HepG2 (cell line): ENCODE data around the gene RREB1. TPM values are rescaled to one million over a fixed set of nuclear protein-coding genes. Genes with fewer than 3 reads are reported as not detected.

ENCODE experiments used
- ATAC-seq: fragments of 200-7000 bp; cut with Tn5 transposase; 3 replicates; pipeline ENCODE4 v1.9.1; 2020; ENCODE audit warnings: mild to moderate bottlenecking, moderate library complexity
- BruUV-seq: library from RNA; stranded (reverse); fragments of 400-500 nt; replicated peaks from 2 replicates; lab custom pipeline; 2021; lab: Mats Ljungman, UMichigan
- CTCF ChIA-PET: fragments of 300-600 bp; formaldehyde crosslinking; extraction: SDS; loops from one replicate; lab custom pipeline; 2021; ENCODE audit warnings: low total read pairs, inconsistent platforms, low intra/inter-chr PET ratio; lab: Yijun Ruan, JAX
- POLR2A ChIA-PET: fragments of 350-600 bp; sonication (Branson Sonifier 250); formaldehyde crosslinking; loops from one replicate; lab custom pipeline; 2020; ENCODE audit warnings: antibody characterized with exemption, inconsistent platforms; lab: Yijun Ruan, JAX
- DNase-seq: peaks from one replicate; pipeline ENCODE4 v3.0.0-alpha.2; 2015; ENCODE audit warnings: low spot score
- FAIRE-seq: peaks from 3 replicates; lab custom pipeline; 2011; peaks lifted over from hg19 to GRCh38; lab: Jason Lieb, UNC
- H2AFZ ChIP-seq: one replicate; pipeline ENCODE4 v1.6.1; 2011; ENCODE audit warnings: low read length, inconsistent platforms
- H3K27ac ChIP-seq: fragments of 300-600 bp; 3 replicates; pipeline ENCODE4 v1.8.0; 2011; ENCODE audit warnings: mixed run types, mild to moderate bottlenecking, mixed read lengths, low read length, inconsistent platforms; ENCODE audit not compliant: insufficient read depth; ENCODE audit errors: extremely low read length
- H3K27me3 ChIP-seq, 2 experiments: fragments of 200-600 bp in 1 of 2; 2 replicates in 1 of 2; 3 replicates in 1 of 2; pipeline versions ENCODE4 v1.6.0 to v1.8.0; 2011; ENCODE audit warnings: low read length in 2 of 2, mild to moderate bottlenecking in 2 of 2, moderate library complexity in 2 of 2, inconsistent platforms in 1 of 2; ENCODE audit not compliant: insufficient read depth in 2 of 2, control insufficient read depth in 1 of 2
- H3K36me3 ChIP-seq, 2 experiments: fragments of 200-600 bp in 1 of 2; replicated peaks in 1 of 2; 2 replicates in 1 of 2; 3 replicates in 1 of 2; pipeline versions ENCODE4 v1.5.1 to v1.8.0; 2011; ENCODE audit warnings: low read length in 2 of 2, inconsistent platforms in 1 of 2; ENCODE audit not compliant: insufficient read depth in 2 of 2, control insufficient read depth in 1 of 2
- H3K4me1 ChIP-seq: 2 replicates; pipeline ENCODE4 v1.5.1; 2012; ENCODE audit warnings: low read length, inconsistent platforms; ENCODE audit not compliant: insufficient read depth
- H3K4me2 ChIP-seq: 2 replicates; pipeline ENCODE4 v1.6.0; 2011; ENCODE audit warnings: low read depth, low read length, inconsistent platforms
- H3K4me3 ChIP-seq, 3 experiments: fragments of 200-600 bp in 1 of 3; sonication (generic), shearing (Covaris generic) in 1 of 3; replicated peaks in 1 of 3; 2 replicates each; pipeline ENCODE4 v1.5.1; 2011 to 2016; ENCODE audit warnings: low read length in 3 of 3, inconsistent platforms in 2 of 3, low read depth in 2 of 3, mild to moderate bottlenecking in 2 of 3, control low read depth in 1 of 3, mixed read lengths in 1 of 3; ENCODE audit not compliant: insufficient read depth in 1 of 3
- H3K79me2 ChIP-seq: one replicate; pipeline ENCODE4 v1.6.1; 2011; ENCODE audit warnings: low read length, inconsistent platforms; ENCODE audit not compliant: insufficient read depth
- H3K9ac ChIP-seq: 2 replicates; pipeline ENCODE4 v1.6.0; 2011; ENCODE audit warnings: mild to moderate bottlenecking, low read depth, low read length, inconsistent platforms; ENCODE audit not compliant: insufficient read depth
- H3K9me3 ChIP-seq: 2 replicates; pipeline ENCODE4 v1.5.1; 2012; ENCODE audit warnings: mild to moderate bottlenecking, low read length
- H4K20me1 ChIP-seq: 2 replicates; pipeline ENCODE4 v1.6.0; 2011; ENCODE audit warnings: inconsistent platforms, mild to moderate bottlenecking, low read length, moderate library complexity; ENCODE audit not compliant: insufficient read depth
- ATF7 ChIP-seq, 2 experiments: fragments of 450-650 bp in 1 of 2; sonication (generic) in 1 of 2; formaldehyde crosslinking in 1 of 2; IDR thresholded peaks; 2 replicates each; pipeline versions ENCODE4 v1.4.0 to v1.6.1; 2016 to 2020; ENCODE audit warnings: antibody characterized with exemption in 1 of 2, mild to moderate bottlenecking in 1 of 2, missing genetic modification reagents in 1 of 2
- BCL3 ChIP-seq: sonication (generic); formaldehyde crosslinking; IDR thresholded peaks from 2 replicates; pipeline ENCODE4 v1.5.1; 2020; ENCODE audit warnings: mild to moderate bottlenecking, missing genetic modification reagents, moderate library complexity
- ELF3 ChIP-seq: IDR thresholded peaks from 2 replicates; pipeline ENCODE4 v1.6.1; 2016; ENCODE audit warnings: missing genetic modification reagents, missing compliant biosample characterization
- EP300 ChIP-seq, 3 experiments: sonication (generic) in 1 of 3; formaldehyde crosslinking in 1 of 3; IDR thresholded peaks; 2 replicates each; pipeline versions ENCODE4 v1.5.1 to v1.6.1; 2011 to 2020; ENCODE audit warnings: low read depth in 2 of 3, low read length in 2 of 3, borderline replicate concordance in 1 of 3, improper control_type of control experiment in 1 of 3, mild to moderate bottlenecking in 1 of 3, missing genetic modification reagents in 1 of 3, moderate library complexity in 1 of 3
- HNRNPK ChIP-seq: fragments of 200-400 bp; formaldehyde crosslinking; IDR thresholded peaks from 2 replicates; pipeline ENCODE4 v1.6.1; 2018; ENCODE audit warnings: low read length, low read depth, moderate library complexity, mild to moderate bottlenecking; ENCODE audit not compliant: poor library complexity, severe bottlenecking
- IRF2 ChIP-seq: IDR thresholded peaks from 2 replicates; pipeline ENCODE4 v1.6.1; 2018; ENCODE audit warnings: missing genetic modification reagents, missing compliant biosample characterization
- KLF11 ChIP-seq: IDR thresholded peaks from 2 replicates; pipeline ENCODE4 v1.6.1; 2016; ENCODE audit warnings: missing compliant biosample characterization
- MATR3 ChIP-seq: sonication (generic); formaldehyde crosslinking; IDR thresholded peaks from 2 replicates; pipeline ENCODE4 v1.4.0; 2020; ENCODE audit warnings: missing genetic modification reagents
- SRF ChIP-seq: IDR thresholded peaks from 2 replicates; pipeline ENCODE4 v1.6.1; 2011; ENCODE audit warnings: mild to moderate bottlenecking, low read depth, low read length, moderate library complexity
- ZBTB7B ChIP-seq: sonication (generic); formaldehyde crosslinking; IDR thresholded peaks from 2 replicates; pipeline ENCODE4 v1.4.0; 2020; ENCODE audit warnings: missing genetic modification reagents
- WGBS: methylation state at CpG from one replicate; pipeline ENCODE4 v1.1.6; 2017; ENCODE audit warnings: low lambda C conversion rate; 5-methylcytosine and 5-hydroxymethylcytosine counted together
- in situ Hi-C: cut with HindIII; loops from 2 replicates; pipeline ENCODE4 v1.10.0; 2017; ENCODE audit warnings: low pct_unique_long_range_greater_than_20kb; ENCODE audit not compliant: extremely low pct_ligation_motif_present
- intact Hi-C: fragments of 100-400 bp; cut with micrococcal nuclease; formaldehyde crosslinking; loops from one replicate; pipeline ENCODE4 v1.10.0; 2022; ENCODE audit not compliant: unreplicated experiment
- polyA plus RNA-seq, 8 experiments: library from polyadenylated mRNA; depleted of rRNA in 3 of 8; stranded (reverse) in 7 of 8; unstranded in 1 of 8; fragments of >200 nt; fragmentation: Illumina TruSeq in 4 of 8; extraction: Trizol in 4 of 8; gene quantifications; 2 replicates each; pipeline versions ENCODE4 v1.2.1 to v1.2.3, GENCODE V29; 2011 to 2016; ENCODE audit warnings: low read depth in 4 of 8, missing spikeins in 1 of 8, mixed read lengths in 1 of 8; ENCODE audit not compliant: insufficient read depth in 1 of 8
- total RNA-seq, 5 experiments: library from RNA; depleted of rRNA; stranded (reverse); fragments of >200 nt; fragmentation: Illumina TruSeq; extraction: Trizol; gene quantifications; 2 replicates each; pipeline ENCODE4 v1.2.3, GENCODE V29; 2016; ENCODE audit warnings: low read depth in 1 of 5

Gene RREB1
- total and polyA plus RNA-seq, 2 of the 13 experiments (the other 11 are each of a cell fraction or from before 2014, with no cell fraction given): 6.1 to 23.2 TPM

GRCh38 chr6:7062451-7063162, 45.2 kb upstream of the RREB1 start:
- CTCF ChIA-PET: no interaction called here
- H2AFZ ChIP-seq: no peak overlapping the region
- H3K9ac ChIP-seq: no peak overlapping the region
- WGBS: 54% methylated on average over 11 of the region's 11 CpGs
- DNase-seq: no peak
- intact Hi-C loops (no loop called here), in situ Hi-C loops (no loop called here)
- H3K79me2 ChIP-seq: no peaks in the 10 kb centered on the region
- H3K36me3 ChIP-seq: no peaks in the 10 kb centered on the region
- no peaks in the 10 kb centered on the region for H3K27me3 ChIP-seq
- H4K20me1 ChIP-seq: no peaks in the 10 kb centered on the region
- no peak for ATAC-seq
- BruUV-seq: no TSS peak
- POLR2A ChIA-PET: no interaction called here
- no peak overlapping the region for H3K4me2 ChIP-seq
- no peak for TF ChIP-seq KLF11
- no peak for TF ChIP-seq ELF3 (CRISPR knock-in tag)
- no peak for TF ChIP-seq ATF7 (IDR thresholded peaks at IDR 0.05)
- TF ChIP-seq ATF7 (CRISPR knock-in tag; IDR thresholded peaks at IDR 0.05): no peak
- TF ChIP-seq EP300 (IDR thresholded peaks at IDR 0.05; ENCODE audit: low read depth in 2 of 2, low read length in 2 of 2): no peak
- TF ChIP-seq EP300 (CRISPR knock-in tag; IDR thresholded peaks at IDR 0.05; ENCODE audit: borderline replicate concordance): no peak
- no peak for TF ChIP-seq HNRNPK
- TF ChIP-seq MATR3 (CRISPR knock-in tag): no peak
- no peak for TF ChIP-seq SRF
- no peak for TF ChIP-seq ZBTB7B (CRISPR knock-in tag)
- TF ChIP-seq BCL3: no peak
- TF ChIP-seq IRF2 (CRISPR knock-in tag): no peak
- H3K9me3 ChIP-seq: no peaks in the 10 kb centered on the region
- H3K4me3 ChIP-seq: no peak overlapping the region
- H3K4me1 ChIP-seq: peaks cover 15% of the 10 kb centered on the region
- H3K27ac ChIP-seq: no peak overlapping the region
- FAIRE-seq: no peak
